Measurements from ENCODE around the gene CELF5. TPM values are rescaled to one million over a fixed set of nuclear protein-coding genes. Genes with fewer than 3 reads are reported as not detected.

Gene CELF5
- total RNA-seq, 1 experiment from 2014 or later = 1.2 TPM

- BruUV-seq (replicated peaks) = no TSS peak
- in situ Hi-C loops (cut with HindIII; ENCODE audit: low pct_unique_long_range_greater_than_20kb, low sequenced_read_pairs) = no loop called here
Observed at GRCh38 chr19:3207461-3208242, 16.8 kb upstream of the CELF5 start.

More at GRCh38 chr19:3207461-3208242, 16.8 kb upstream of the CELF5 start:
- ChIA-PET POLR2A (interaction anchor here (0.5 kb wide), 1 partner anchor 21 kb away, joined by 3 read pairs; no protein-coding TSS in a partner anchor), CTCF (interaction anchor here (0.6 kb wide), 1 partner anchor 283 kb away, joined by 4 read pairs; no protein-coding TSS in a partner anchor)
- ATAC-seq (no peak), DNase-seq (ENCODE audit: low read depth, low spot score) (no peak)
- no peak for TF ChIP-seq SIN3A (IDR thresholded peaks at IDR 0.05; ENCODE audit: borderline replicate concordance, insufficient read depth, low read depth, low read length)
- no peak for TF ChIP-seq POLR2AphosphoS5 (IDR thresholded peaks at IDR 0.05; ENCODE audit: low read depth, low read length)
- no peak for TF ChIP-seq TCF7L2 (IDR thresholded peaks at IDR 0.05; ENCODE audit: low read depth, low read length)
- no peak for TF ChIP-seq REST (IDR thresholded peaks at IDR 0.05; ENCODE audit: insufficient read depth in 1 of 2, low read depth in 2 of 2, low read length in 1 of 2)
- no peak for TF ChIP-seq CTCF (IDR thresholded peaks at IDR 0.05)
- H3K4me3 ChIP-seq (ENCODE audit: low read depth in 2 of 2, low read length in 2 of 2) = no peak overlapping the region
- no peaks in the 10 kb centered on the region for H3K4me1 ChIP-seq (ENCODE audit: control insufficient read depth, insufficient read depth, low read length)
- intact Hi-C loops (cut with micrococcal nuclease; ENCODE audit: unreplicated experiment) = no loop called here
- H3K36me3 ChIP-seq (ENCODE audit: control insufficient read depth, insufficient read depth, low read length) = no peaks in the 10 kb centered on the region
- no peaks in the 10 kb centered on the region for H3K9me3 ChIP-seq (ENCODE audit: control insufficient read depth, insufficient read depth, low read depth, low read length)
- H3K27me3 ChIP-seq (ENCODE audit: control insufficient read depth, insufficient read depth, low read length) = no peaks in the 10 kb centered on the region
- no peak overlapping the region for H3K27ac ChIP-seq (ENCODE audit: low read length)
